HG03135 (cell line): ENCODE data around the gene UGGT2.
"Not testable (repeated sequence)": the region's sequence is repeated elsewhere in the genome, so short reads cannot be mapped to it uniquely, and the experiment has no call there.

Experiments used
- ATAC-seq: cut with Tn5 transposase; IDR thresholded peaks from one replicate; pipeline ENCODE4 v1.9.1; 2021; ENCODE audit warnings: mild to moderate bottlenecking, moderate library complexity; ENCODE audit not compliant: unreplicated experiment

The UGGT2 gene

GRCh38 chr13:95906999-95907398, 146.2 kb downstream of the UGGT2 start:
- no peak for ATAC-seq

GRCh38 chr13:95903569-95903968, 149.6 kb downstream of the UGGT2 start:
- ATAC-seq: no peak

- ATAC-seq: no peak
Measured at GRCh38 chr13:95902741-95903140, 150.5 kb downstream of the UGGT2 start.

- no peak for ATAC-seq
Measured at GRCh38 chr13:95898256-95898655, 154.9 kb downstream of the UGGT2 start.

GRCh38 chr13:95896301-95896700, 156.9 kb downstream of the UGGT2 start:
- no peak for ATAC-seq

GRCh38 chr13:95893861-95894260, 159.3 kb downstream of the UGGT2 start:
- ATAC-seq: no peak

- no peak for ATAC-seq
Measured at GRCh38 chr13:95882121-95882520, 171.1 kb downstream of the UGGT2 start.

- no peak for ATAC-seq
Measured at GRCh38 chr13:95880331-95880730, 172.9 kb downstream of the UGGT2 start.

GRCh38 chr13:95874286-95874685, 178.9 kb downstream of the UGGT2 start:
- no peak for ATAC-seq

GRCh38 chr13:95870421-95870820, 182.8 kb downstream of the UGGT2 start:
- ATAC-seq: no peak

GRCh38 chr13:95865080-95865615, 188.1 kb downstream of the UGGT2 start:
- ATAC-seq: no peak

GRCh38 chr13:95862408-95862807, 190.8 kb downstream of the UGGT2 start:
- ATAC-seq: no peak

GRCh38 chr13:95861296-95861695, 191.9 kb downstream of the UGGT2 start:
- ATAC-seq: no peak

- ATAC-seq: no peak
Measured at GRCh38 chr13:95858286-95859075, 194.7 kb downstream of the UGGT2 start.

GRCh38 chr13:95845656-95846055, 207.5 kb downstream of the UGGT2 start:
- not testable (repeated sequence) for ATAC-seq

GRCh38 chr13:95842898-95843297, 210.3 kb downstream of the UGGT2 start:
- ATAC-seq: no peak

GRCh38 chr13:95841894-95842293, 211.3 kb downstream of the UGGT2 start:
- no peak for ATAC-seq

- peak; percentile 77 for ATAC-seq
Measured at GRCh38 chr13:95834134-95834765, 219.0 kb downstream of the UGGT2 start.

GRCh38 chr13:95833719-95834118, 219.5 kb downstream of the UGGT2 start:
- ATAC-seq: no peak

- no peak for ATAC-seq
Measured at GRCh38 chr13:95833126-95833525, 220.1 kb downstream of the UGGT2 start.

- no peak for ATAC-seq
Measured at GRCh38 chr13:95822303-95822702, 230.9 kb downstream of the UGGT2 start.

GRCh38 chr13:95814495-95814894, 238.7 kb downstream of the UGGT2 start:
- no peak for ATAC-seq
